GM21423 (cell line): ENCODE results near the gene PSMC5.

Experiments
- ATAC-seq: cut with Tn5 transposase; IDR thresholded peaks from one replicate; pipeline ENCODE4 v1.9.1; 2021; ENCODE audit warnings: mild to moderate bottlenecking, moderate library complexity; ENCODE audit not compliant: unreplicated experiment

Gene PSMC5

GRCh38 chr17:63820963-63821561 is 6.2 kb upstream of the PSMC5 start:
- ATAC-seq = no peak

GRCh38 chr17:63821804-63822203 is 5.4 kb upstream of the PSMC5 start:
- no peak for ATAC-seq

GRCh38 chr17:63822537-63822936 is 4.7 kb upstream of the PSMC5 start:
- no peak for ATAC-seq

- ATAC-seq = no peak
These were observed 3.4 kb upstream of the PSMC5 start for GRCh38 chr17:63823659-63824331.

GRCh38 chr17:63824362-63824761 is 2.9 kb upstream of the PSMC5 start:
- no peak for ATAC-seq

- ATAC-seq = peak; percentile 3
These were observed 696 bp upstream of the PSMC5 start for GRCh38 chr17:63826468-63827001.

GRCh38 chr17:63827801-63828221 is 580 bp downstream of the PSMC5 start:
- no peak for ATAC-seq

- ATAC-seq = no peak
These were observed 1.7 kb downstream of the PSMC5 start for GRCh38 chr17:63828936-63829335.

GRCh38 chr17:63830278-63830677 is 3.0 kb downstream of the PSMC5 start:
- no peak for ATAC-seq

- ATAC-seq = no peak
These were observed 3.8 kb downstream of the PSMC5 start for GRCh38 chr17:63830904-63831491.

GRCh38 chr17:63831505-63831904 is 4.3 kb downstream of the PSMC5 start:
- ATAC-seq = no peak

- ATAC-seq = no peak
These were observed 4.8 kb downstream of the PSMC5 start for GRCh38 chr17:63832014-63832413.

GRCh38 chr17:63832455-63832854 is 5.2 kb downstream of the PSMC5 start:
- ATAC-seq = no peak

- ATAC-seq = no peak
These were observed 6.0 kb downstream of the PSMC5 start for GRCh38 chr17:63833026-63833740.

- no peak for ATAC-seq
These were observed 6.6 kb downstream of the PSMC5 start for GRCh38 chr17:63833741-63834373.

GRCh38 chr17:63834431-63835166 is 7.4 kb downstream of the PSMC5 start:
- ATAC-seq = no peak

- no peak for ATAC-seq
These were observed 8.0 kb downstream of the PSMC5 start for GRCh38 chr17:63835167-63835720.

- ATAC-seq = no peak
These were observed 9.6 kb downstream of the PSMC5 start for GRCh38 chr17:63836811-63837210.

GRCh38 chr17:63837480-63837879 is 10.2 kb downstream of the PSMC5 start:
- no peak for ATAC-seq

- ATAC-seq = no peak
These were observed 10.8 kb downstream of the PSMC5 start for GRCh38 chr17:63837962-63838600.
